ENCODE measurements around the gene MFAP4.
A peak's percentile ranks its signal among the peaks of the same experiment; 100 is the strongest.

The MFAP4 gene

GRCh38 chr17:19365499-19365817 lies 21.5 kb downstream of the MFAP4 start:
- no peak overlapping the region for H3K4me3 ChIP-seq (replicated peaks in 1 of 2; ENCODE audit: low read depth in 2 of 2, low read length in 2 of 2)
- DNase-seq (ENCODE audit: low read depth in 2 of 2) = no peak
- TF ChIP-seq CTCF (IDR thresholded peaks at IDR 0.05; ENCODE audit: low read depth, low read length) = no peak

GRCh38 chr17:19364699-19365498 lies 22.1 kb downstream of the MFAP4 start:
- no peak overlapping the region for H3K4me3 ChIP-seq (replicated peaks in 1 of 2; ENCODE audit: low read depth in 2 of 2, low read length in 2 of 2)
- no peak for DNase-seq (ENCODE audit: low read depth in 2 of 2)
- TF ChIP-seq CTCF (IDR thresholded peaks at IDR 0.05; ENCODE audit: low read depth, low read length) = no peak

- no peak for TF ChIP-seq CTCF (IDR thresholded peaks at IDR 0.05; ENCODE audit: low read depth, low read length)
- no peak for DNase-seq (ENCODE audit: low read depth in 2 of 2)
- no peak overlapping the region for H3K4me3 ChIP-seq (replicated peaks in 1 of 2; ENCODE audit: low read depth in 2 of 2, low read length in 2 of 2)
Observed at GRCh38 chr17:19363460-19364035, 23.4 kb downstream of the MFAP4 start.

GRCh38 chr17:19363114-19363438 lies 23.9 kb downstream of the MFAP4 start:
- H3K4me3 ChIP-seq (replicated peaks in 1 of 2; ENCODE audit: low read depth in 2 of 2, low read length in 2 of 2) = peak overlapping the region; percentile 65 to 76
- no peak for DNase-seq (ENCODE audit: low read depth in 2 of 2)
- no peak for TF ChIP-seq CTCF (IDR thresholded peaks at IDR 0.05; ENCODE audit: low read depth, low read length)

GRCh38 chr17:19362277-19363113 lies 24.5 kb downstream of the MFAP4 start, which contains the start of gene B9D1:
Gene B9D1, minus strand, starts transcription at chr17:19362723. Its CDS starts 154 bp downstream, at chr17:19362569.
- H3K4me3 ChIP-seq (replicated peaks in 1 of 2; ENCODE audit: low read depth in 2 of 2, low read length in 2 of 2) = peak within 1 kb of the TSS; percentile 65 to 76
- peak; percentile 84 for TF ChIP-seq CTCF (IDR thresholded peaks at IDR 0.05; ENCODE audit: low read depth, low read length)
- peak; percentile 93 to 96 for DNase-seq (ENCODE audit: low read depth in 2 of 2)

- DNase-seq (ENCODE audit: low read depth in 2 of 2) = no peak
- H3K4me3 ChIP-seq (replicated peaks in 1 of 2; ENCODE audit: low read depth in 2 of 2, low read length in 2 of 2) = peak overlapping the region; percentile 65 to 76
- TF ChIP-seq CTCF (IDR thresholded peaks at IDR 0.05; ENCODE audit: low read depth, low read length) = no peak
Observed at GRCh38 chr17:19361944-19362276, 25.1 kb downstream of the MFAP4 start.

Data from cardiac fibroblast (primary cell).